Fibroblast of lung (primary cell): ENCODE data around the gene EXOC6B. TPM values are rescaled to one million over a fixed set of nuclear protein-coding genes. Genes with fewer than 3 reads are reported as not detected.

ENCODE experiments used
- DNase-seq, 2 donors: peaks; one replicate each; pipeline versions ENCODE4 v3.0.0 to v3.0.0-alpha.2; 2010; ENCODE audit warnings: low read depth in 2 of 2
- H2AFZ ChIP-seq: 2 replicates; pipeline ENCODE4 v1.5.1; 2012; ENCODE audit warnings: low read length, control low read depth, inconsistent platforms
- H3K27ac ChIP-seq: 2 replicates; pipeline ENCODE4 v1.5.1; 2011; ENCODE audit warnings: low read length, control low read depth; ENCODE audit not compliant: insufficient read depth
- H3K27me3 ChIP-seq: 2 replicates; pipeline ENCODE4 v1.5.1; 2011; ENCODE audit warnings: mild to moderate bottlenecking, low read length; ENCODE audit not compliant: control insufficient read depth, insufficient read depth
- H3K36me3 ChIP-seq: 2 replicates; pipeline ENCODE4 v1.5.1; 2011; ENCODE audit warnings: low read length; ENCODE audit not compliant: control insufficient read depth, insufficient read depth
- H3K4me1 ChIP-seq: 2 replicates; pipeline ENCODE4 v1.5.1; 2011; ENCODE audit warnings: low read length; ENCODE audit not compliant: control insufficient read depth, insufficient read depth; ENCODE audit errors: extremely low read depth
- H3K4me2 ChIP-seq: 2 replicates; pipeline ENCODE4 v1.5.1; 2011; ENCODE audit warnings: low read length, control low read depth; ENCODE audit not compliant: insufficient read depth; ENCODE audit errors: extremely low read depth
- H3K4me3 ChIP-seq, 4 experiments: fragments of 200-600 bp in 1 of 4; sonication (generic) in 1 of 4; replicated peaks in 1 of 4; 2 replicates each; pipeline ENCODE4 v1.5.1; 2011 to 2016; ENCODE audit warnings: low read length in 4 of 4, low read depth in 3 of 4, mild to moderate bottlenecking in 3 of 4, control low read depth in 2 of 4, inconsistent platforms in 1 of 4, mixed read lengths in 1 of 4; ENCODE audit not compliant: insufficient read depth in 1 of 4; ENCODE audit errors: control extremely low read depth in 1 of 4
- H3K79me2 ChIP-seq: 2 replicates; pipeline ENCODE4 v1.5.1; 2012; ENCODE audit warnings: mild to moderate bottlenecking, low read length, inconsistent platforms; ENCODE audit not compliant: control insufficient read depth, insufficient read depth
- H3K9ac ChIP-seq: 2 replicates; pipeline ENCODE4 v1.5.1; 2011; ENCODE audit warnings: mild to moderate bottlenecking, low read length, control low read depth; ENCODE audit not compliant: insufficient read depth
- H3K9me3 ChIP-seq: 2 replicates; pipeline ENCODE4 v1.5.1; 2012; ENCODE audit warnings: low read depth, low read length; ENCODE audit not compliant: control insufficient read depth, insufficient read depth
- H4K20me1 ChIP-seq: 2 replicates; pipeline ENCODE4 v1.5.1; 2011; ENCODE audit warnings: low read length; ENCODE audit not compliant: control insufficient read depth, insufficient read depth; ENCODE audit errors: extremely low read depth
- EZH2 ChIP-seq: IDR thresholded peaks from 2 replicates; pipeline ENCODE4 v1.5.1; 2012; ENCODE audit warnings: low read length, control low read depth, mild to moderate bottlenecking; ENCODE audit errors: missing control alignments
- polyA plus RNA-seq, 2 donors: library from polyadenylated mRNA; depleted of rRNA in 1 of 2; stranded (reverse) in 1 of 2; unstranded in 1 of 2; fragments of >200 nt; gene quantifications; 2 replicates each; pipeline ENCODE4 v1.2.1, GENCODE V29; 2011 to 2012; ENCODE audit warnings: missing spikeins in 1 of 2
- total RNA-seq: library from RNA; depleted of rRNA; stranded (reverse); fragments of >200 nt; gene quantifications from 2 replicates; pipeline ENCODE4 v1.2.1, GENCODE V29; 2014
- TF ChIP-seq, protein P1 (sequence below), 2 donors: IDR thresholded peaks in 1 of 2; conservative IDR thresholded peaks in 1 of 2; 1 replicate in 1 of 2; 2 replicates in 1 of 2; pipeline ENCODE4 v1.5.1; 2011 to 2012; ENCODE audit warnings: low read length in 2 of 2, control low read depth in 1 of 2, inconsistent platforms in 1 of 2, low read depth in 1 of 2, mild to moderate bottlenecking in 1 of 2

EXOC6B gene
- total and polyA plus RNA-seq, 2 donors (not counting 1 experiment from before 2014, with no cell fraction given): 26.3 to 36.5 TPM

DNA sequence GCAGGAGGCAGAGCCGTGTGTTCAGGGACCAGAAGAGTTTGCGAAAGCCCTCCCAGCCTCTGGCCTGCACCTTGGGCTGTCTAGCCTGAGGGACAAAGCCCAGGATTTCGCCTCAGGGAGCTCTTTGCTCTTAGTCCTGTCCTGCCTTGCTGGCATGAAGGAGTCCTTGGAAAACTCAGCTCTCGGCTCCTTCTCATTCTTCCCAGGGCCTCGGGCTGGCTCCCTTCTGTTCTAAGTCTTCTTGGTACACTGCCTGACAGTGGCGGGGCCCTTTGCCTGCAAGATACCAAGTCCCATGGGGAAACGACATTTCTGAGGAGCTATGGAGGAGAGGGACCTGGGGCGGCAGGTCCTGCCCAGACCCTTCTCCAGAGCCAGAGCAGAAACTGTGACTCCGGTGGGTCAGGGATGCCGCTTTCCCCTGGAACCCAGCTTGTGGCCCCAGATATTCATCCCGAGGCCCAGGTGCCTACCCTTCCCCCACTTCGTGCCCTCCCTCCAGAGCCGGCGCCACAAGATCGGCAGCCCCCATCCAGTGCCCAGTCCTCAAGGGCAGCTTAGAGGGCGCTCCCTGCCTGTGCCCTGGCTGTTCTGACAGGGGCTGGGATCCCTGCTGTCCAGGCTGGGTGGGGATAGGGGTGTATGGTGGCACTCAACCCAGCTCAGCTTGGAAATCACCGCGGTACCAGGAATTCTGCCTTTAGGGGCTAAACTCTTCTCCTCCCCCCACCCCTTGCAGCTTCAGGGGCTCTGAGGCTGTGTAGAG is 672.6 kb downstream of the EXOC6B start:
- Histone ChIP-seq H3K36me3 (no peaks in the 10 kb centered on the region), H3K4me3 (no peak overlapping the region), H3K9ac (no peak overlapping the region), H3K27ac (no peak overlapping the region), H3K79me2 (no peaks in the 10 kb centered on the region), H3K4me2 (no peak overlapping the region), H4K20me1 (no peaks in the 10 kb centered on the region), H3K9me3 (no peaks in the 10 kb centered on the region), H2AFZ (no peak overlapping the region), H3K4me1 (peaks cover 2% of the 10 kb centered on the region), H3K27me3 (peaks cover 53% of the 10 kb centered on the region)
- no peak for DNase-seq
- TF ChIP-seq, protein P1, sequence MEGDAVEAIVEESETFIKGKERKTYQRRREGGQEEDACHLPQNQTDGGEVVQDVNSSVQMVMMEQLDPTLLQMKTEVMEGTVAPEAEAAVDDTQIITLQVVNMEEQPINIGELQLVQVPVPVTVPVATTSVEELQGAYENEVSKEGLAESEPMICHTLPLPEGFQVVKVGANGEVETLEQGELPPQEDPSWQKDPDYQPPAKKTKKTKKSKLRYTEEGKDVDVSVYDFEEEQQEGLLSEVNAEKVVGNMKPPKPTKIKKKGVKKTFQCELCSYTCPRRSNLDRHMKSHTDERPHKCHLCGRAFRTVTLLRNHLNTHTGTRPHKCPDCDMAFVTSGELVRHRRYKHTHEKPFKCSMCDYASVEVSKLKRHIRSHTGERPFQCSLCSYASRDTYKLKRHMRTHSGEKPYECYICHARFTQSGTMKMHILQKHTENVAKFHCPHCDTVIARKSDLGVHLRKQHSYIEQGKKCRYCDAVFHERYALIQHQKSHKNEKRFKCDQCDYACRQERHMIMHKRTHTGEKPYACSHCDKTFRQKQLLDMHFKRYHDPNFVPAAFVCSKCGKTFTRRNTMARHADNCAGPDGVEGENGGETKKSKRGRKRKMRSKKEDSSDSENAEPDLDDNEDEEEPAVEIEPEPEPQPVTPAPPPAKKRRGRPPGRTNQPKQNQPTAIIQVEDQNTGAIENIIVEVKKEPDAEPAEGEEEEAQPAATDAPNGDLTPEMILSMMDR (conservative IDR thresholded peaks at IDR 0.05 in 1 of 2, IDR thresholded peaks at IDR 0.05 in 1 of 2; ENCODE audit: low read depth in 1 of 2, low read length in 2 of 2): no peak
- TF ChIP-seq EZH2: no peak

DNA sequence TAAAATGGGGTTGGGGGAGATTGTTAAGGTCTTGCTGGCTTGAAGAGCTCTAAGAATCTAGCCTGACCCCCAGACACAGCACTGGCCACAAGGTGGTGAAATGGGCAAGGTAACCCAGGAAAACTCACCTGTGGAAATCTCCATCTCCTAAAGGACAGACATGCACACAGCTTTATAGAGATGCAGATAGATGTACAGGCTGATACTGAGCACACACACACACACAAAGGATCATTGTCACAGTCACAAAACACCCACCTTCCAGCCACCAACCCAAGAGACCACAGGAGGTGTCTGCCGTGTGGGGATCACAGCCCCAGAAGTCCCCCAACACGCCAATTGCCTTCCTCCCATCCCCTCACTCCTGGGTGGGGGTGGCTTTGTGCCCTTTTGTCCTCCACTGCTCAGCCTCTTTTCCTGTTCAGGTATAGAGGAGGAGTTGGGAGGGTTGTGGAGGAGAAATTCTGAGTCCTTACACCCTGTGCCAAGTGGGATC is 674.9 kb downstream of the EXOC6B start:
- Histone ChIP-seq H3K27me3 (peaks cover 64% of the 10 kb centered on the region), H3K9ac (no peak overlapping the region), H3K4me3 (no peak overlapping the region), H3K36me3 (no peaks in the 10 kb centered on the region), H4K20me1 (no peaks in the 10 kb centered on the region), H2AFZ (no peak overlapping the region), H3K79me2 (no peaks in the 10 kb centered on the region), H3K9me3 (no peaks in the 10 kb centered on the region), H3K4me2 (no peak overlapping the region), H3K4me1 (peaks cover 2% of the 10 kb centered on the region), H3K27ac (no peak overlapping the region)
- no peak for DNase-seq
- no peak for TF ChIP-seq EZH2
- TF ChIP-seq, protein P1 (conservative IDR thresholded peaks at IDR 0.05 in 1 of 2, IDR thresholded peaks at IDR 0.05 in 1 of 2; ENCODE audit: low read depth in 1 of 2, low read length in 2 of 2): no peak

DNA sequence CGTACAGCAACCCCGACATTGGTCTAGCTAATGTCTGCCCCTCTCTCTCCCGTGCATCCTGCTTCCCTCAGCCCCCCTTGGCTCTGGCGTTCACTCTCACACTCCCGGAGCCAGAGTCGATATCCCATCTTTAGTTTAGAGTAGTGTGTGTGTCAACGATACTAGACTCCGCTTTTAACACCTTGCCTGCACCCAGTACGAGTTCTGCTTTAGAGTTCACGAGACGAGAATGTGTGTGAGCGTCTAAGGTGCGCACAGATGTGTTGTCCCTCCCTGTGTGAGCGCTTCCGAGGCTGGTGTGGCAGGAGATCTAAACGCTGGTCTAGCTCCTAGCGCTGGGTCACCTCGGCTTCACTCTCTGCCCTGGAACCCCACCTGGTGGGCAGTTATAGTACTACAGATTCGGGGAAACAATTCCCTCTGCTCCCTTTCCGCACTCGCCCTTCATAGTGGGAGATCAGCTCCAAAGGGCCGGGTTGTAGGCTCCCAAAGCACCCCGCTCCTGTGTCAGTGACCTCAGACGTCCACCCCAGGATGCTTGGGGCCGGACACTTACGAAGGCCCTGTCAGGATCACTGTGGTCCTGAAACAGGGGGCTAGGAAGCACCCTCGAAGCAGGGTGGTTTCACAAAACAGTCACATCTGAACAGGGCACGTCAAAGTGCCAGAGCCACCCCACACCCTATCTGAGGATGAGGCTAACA is 675.5 kb downstream of the EXOC6B start:
- H3K27me3 ChIP-seq: peaks cover 62% of the 10 kb centered on the region
- TF ChIP-seq, protein P1 (conservative IDR thresholded peaks at IDR 0.05 in 1 of 2, IDR thresholded peaks at IDR 0.05 in 1 of 2; ENCODE audit: low read depth in 1 of 2, low read length in 2 of 2): peak; percentile 62 to 83
- peak; percentile 91 for TF ChIP-seq EZH2
- peak; percentile 56 to 71 for DNase-seq
- H3K9me3 ChIP-seq: no peaks in the 10 kb centered on the region
- H3K4me3 ChIP-seq: peak overlapping the region in 1 of 4 experiments; percentile 32
- H3K9ac ChIP-seq: no peak overlapping the region
- no peak overlapping the region for H2AFZ ChIP-seq
- peaks cover 2% of the 10 kb centered on the region for H3K4me1 ChIP-seq
- H4K20me1 ChIP-seq: no peaks in the 10 kb centered on the region
- no peak overlapping the region for H3K27ac ChIP-seq
- H3K4me2 ChIP-seq: peak overlapping the region; percentile 56
- no peaks in the 10 kb centered on the region for H3K79me2 ChIP-seq
- H3K36me3 ChIP-seq: no peaks in the 10 kb centered on the region
